Ramos (cell line): Measurements from ENCODE around the gene IL16.

Experiments used
- in situ Hi-C: fragments of 300-500 bp; cut with MboI; formaldehyde crosslinking; loops from one replicate; pipeline ENCODE4 v1.14.3; 2022; ENCODE audit warnings: low sequenced_read_pairs; ENCODE audit not compliant: unreplicated experiment

The IL16 gene

DNA sequence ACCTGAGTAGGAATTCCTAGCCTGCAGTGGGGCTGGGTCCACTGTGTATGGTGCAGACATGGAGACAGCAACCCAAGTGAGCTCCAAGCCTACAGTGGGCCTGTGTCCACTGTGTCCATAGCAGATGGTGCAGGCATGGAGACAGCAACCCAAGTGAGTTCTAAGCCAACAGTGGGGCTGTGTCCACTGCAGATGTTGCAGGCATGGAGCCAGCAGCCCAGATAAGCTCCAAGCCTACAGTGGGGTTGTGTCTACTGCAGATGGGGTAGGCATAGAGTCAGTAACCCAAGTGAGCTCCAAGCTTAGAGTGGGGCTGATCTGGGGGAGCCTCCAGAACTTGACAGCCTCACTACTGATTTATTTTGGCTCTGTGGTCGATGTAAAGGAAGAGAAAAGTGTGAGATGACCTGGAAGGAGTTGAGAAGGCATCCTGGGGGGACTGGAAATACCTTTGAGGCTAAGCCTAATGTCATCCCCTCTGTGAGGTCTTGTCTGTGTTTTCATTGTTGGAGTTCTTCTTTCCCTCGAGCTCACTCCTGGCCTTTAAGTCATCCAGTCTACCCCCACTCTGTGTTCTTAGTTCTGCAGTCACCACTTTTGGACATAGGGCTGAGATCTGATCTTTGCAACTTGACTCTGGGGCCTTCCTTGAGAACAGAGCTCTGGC is 22.4 kb upstream of the IL16 start:
- in situ Hi-C loops = no loop called here

DNA sequence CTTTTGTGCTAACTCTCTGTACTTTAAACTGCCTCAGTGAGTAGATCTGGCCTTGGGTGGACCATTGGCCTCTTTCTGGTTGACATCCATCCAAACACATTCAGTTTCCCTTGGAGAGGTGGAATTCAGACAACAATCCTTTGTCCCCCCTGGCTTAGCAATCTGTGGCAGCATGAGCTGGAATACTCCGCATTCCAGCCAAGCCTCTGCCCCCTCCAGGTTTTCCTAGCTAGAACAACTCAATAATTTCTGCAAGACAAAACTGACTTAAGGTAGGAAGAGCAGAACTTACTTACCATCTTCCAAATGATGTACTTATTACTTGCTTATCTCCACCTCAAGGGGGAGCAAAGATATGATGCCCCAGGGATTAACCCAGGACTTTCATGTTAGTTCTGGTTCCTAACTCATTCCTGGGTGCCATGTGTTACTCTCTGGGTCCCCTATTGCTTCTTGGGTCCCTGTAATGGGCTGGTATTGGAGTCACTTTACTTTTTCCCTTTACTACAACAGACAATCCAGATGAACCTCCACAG is 21.8 kb upstream of the IL16 start:
- in situ Hi-C loops = no loop called here

DNA sequence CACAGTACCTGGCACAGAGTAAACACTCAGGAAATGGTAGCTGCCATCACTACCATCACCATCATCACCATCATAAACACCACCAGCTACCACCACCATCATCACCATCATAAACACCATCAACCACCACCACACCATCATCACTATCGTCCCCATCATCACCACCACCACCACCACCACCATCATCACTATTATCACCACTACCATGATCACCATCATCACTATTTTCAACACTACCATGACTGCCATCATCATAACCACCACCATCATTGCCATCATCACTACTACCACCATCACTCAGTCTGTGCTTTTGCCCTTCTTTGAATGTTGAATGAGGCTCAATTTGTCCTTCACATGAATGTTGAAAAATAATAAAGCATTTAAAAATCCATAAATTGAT is 21.2 kb upstream of the IL16 start:
- in situ Hi-C loops = no loop called here

DNA sequence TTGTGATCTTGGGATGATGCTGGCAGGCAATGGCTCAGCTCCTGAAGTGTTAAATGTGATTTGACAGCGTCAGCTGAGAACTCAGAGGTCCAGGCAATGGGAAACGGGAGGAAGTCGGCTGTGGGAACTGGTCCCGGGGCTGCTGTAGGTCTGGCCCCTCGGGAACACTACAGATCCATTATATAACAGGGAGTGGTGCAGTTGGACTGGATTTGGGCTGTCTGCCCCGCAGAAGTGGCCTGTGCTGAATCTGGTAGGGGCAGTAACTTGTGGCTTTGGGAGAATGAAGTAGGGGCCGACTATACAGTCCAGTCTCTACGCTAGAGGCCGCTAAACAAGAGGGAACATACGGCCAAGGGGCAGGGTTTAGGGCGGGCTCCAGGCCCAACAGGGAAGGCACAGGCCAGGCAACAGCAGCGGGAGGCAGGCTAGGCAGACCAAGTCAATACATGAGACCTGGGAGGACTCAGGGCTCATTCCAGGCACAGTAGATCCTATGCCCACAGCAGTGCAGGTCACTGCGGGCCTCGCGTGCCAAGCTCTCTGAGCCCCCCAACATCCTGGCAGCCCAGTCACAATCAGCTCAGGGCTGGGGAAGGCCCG is 20.3 kb upstream of the IL16 start:
- in situ Hi-C loops = no loop called here

DNA sequence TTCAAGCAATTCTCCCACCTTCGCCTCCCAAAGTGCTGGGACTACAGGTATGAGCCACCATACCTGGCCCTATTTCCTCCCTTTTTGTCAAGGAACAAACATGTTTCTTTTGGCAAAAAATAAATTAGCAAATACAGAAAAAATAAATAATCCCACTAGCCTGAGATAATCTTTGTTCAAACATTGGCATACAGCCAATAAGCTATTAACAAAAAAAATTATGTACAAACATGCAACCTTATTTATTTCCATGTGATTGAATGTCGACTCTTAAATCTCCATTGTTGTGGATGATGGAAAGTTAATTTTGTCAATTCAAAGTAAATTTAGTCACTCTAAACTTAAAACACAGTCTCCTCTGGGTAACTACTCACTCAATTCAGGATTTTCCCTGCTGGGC is 18.3 kb upstream of the IL16 start:
- in situ Hi-C loops = no loop called here

DNA sequence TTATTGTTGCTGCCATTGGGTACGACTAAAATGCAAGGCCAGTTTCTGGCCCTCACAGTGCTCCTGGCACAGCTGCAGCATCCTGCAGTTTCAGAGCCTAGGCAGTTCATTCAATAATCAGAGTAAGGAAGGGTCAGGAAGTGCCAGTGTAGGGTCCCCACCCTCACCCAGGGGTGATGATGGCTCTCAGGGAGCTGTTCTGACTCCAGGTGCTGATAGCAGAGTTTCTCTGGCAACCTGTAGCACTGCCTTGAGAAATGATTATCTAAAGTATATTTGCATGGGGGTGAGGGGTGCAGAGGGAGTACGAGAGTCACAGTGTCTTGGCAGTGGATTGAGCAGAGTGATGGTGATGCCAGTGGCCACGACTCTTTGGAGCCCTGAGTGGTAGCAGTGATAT is 15.5 kb upstream of the IL16 start:
- in situ Hi-C loops = no loop called here

DNA sequence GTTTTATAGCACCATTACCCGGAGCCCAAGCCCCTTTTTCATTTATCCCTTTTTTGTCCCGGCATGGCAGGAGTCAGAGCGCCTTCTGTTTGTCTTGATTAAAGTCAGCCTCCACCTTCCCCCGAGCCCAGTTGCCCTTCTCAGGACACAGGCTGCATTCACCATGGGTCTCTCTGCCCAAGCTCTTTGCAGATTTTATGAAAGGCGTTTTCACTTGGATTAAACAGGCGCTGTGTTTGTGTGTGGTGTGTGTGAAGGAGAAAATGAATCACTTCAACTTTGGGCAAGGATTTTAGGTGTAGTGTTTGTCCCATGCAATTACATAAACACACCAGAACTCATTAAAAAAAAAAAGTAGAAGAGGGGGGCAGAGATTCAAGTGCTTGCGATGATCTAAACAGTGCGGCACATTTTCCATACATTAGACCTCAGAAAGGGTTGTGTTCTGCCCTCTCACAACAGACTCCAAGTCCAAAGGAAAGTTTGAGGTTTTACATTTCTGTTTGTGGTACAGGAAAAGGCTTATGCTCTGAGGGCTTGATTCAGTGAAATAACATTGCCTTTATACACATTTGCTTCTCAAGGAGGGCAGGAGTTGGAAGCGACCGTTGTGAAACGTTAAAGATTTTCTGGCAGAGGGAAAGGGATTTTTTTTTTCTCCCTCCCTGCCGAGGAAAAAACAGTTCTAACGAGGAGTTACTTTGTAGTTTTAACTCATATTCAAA is 14.5 kb upstream of the IL16 start:
- in situ Hi-C loops = no loop called here

DNA sequence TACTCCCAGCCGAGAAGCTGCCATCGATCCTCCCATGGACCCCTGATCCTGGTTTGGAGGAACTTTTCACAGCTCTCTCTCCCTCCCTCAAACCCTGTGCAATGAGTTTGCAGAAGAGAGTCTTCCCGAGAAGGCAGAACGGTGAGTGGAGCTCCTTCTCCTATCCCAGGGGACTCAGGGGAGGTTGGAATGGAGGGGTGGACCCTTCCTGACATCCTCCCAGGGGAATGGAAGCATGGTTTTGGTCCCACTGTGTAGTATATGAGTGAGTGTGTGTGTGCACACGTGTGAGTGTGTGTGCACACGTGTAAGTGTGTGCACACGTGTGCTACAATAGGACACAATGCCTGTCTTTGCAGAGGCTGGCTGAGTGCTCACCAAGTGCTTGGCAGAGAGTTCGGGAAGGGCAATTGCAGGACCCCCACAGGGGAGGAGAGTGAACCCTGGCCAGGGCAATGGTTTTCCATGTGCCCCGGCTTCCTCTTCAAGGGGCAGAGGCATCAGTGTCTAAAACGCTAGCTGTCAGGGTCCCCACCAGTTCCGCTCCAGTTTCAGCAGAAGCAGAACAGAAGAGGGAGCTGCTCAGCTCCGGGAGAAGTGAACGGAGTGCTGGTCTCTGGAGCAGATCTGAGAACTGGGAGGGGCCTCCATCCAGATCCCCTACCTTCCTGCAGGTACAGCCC is 13.8 kb upstream of the IL16 start:
- in situ Hi-C loops = no loop called here

DNA sequence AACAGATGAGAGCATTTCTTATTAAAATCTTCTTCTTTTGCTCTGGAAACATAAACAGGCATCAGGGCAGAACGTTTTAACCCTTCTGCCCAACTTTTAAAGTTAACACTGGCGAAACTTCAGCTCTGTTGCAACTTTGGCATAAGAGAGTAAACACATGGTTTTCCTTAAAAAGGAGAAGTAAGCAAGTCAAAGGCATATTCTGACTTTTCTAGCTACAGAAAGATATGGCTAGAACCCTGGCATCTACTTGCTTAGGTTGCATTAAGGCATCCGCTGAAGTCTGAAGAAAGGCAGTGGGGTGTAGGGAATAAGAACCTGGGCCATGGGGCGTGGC is 13.3 kb upstream of the IL16 start:
- in situ Hi-C loops = no loop called here

DNA sequence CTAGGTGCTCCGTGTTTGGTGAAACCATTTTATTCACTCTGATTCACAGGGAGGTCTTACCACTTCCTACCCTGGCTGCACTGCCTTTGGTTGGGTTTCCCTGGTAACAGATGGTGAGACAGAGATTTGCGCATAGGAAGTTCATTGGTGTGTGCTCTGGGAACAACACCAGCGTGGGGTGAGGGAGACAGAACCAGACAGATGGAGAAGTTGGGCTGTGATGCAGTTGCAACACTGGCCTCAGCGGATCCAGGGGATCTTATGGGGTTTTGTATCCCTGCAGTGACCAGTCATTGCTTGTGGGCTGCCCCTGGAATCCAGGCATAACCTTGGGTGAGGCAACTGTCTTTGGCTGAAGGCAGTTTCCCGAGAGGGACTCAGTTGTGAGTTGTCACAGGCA is 12.5 kb upstream of the IL16 start:
- in situ Hi-C loops = no loop called here

DNA sequence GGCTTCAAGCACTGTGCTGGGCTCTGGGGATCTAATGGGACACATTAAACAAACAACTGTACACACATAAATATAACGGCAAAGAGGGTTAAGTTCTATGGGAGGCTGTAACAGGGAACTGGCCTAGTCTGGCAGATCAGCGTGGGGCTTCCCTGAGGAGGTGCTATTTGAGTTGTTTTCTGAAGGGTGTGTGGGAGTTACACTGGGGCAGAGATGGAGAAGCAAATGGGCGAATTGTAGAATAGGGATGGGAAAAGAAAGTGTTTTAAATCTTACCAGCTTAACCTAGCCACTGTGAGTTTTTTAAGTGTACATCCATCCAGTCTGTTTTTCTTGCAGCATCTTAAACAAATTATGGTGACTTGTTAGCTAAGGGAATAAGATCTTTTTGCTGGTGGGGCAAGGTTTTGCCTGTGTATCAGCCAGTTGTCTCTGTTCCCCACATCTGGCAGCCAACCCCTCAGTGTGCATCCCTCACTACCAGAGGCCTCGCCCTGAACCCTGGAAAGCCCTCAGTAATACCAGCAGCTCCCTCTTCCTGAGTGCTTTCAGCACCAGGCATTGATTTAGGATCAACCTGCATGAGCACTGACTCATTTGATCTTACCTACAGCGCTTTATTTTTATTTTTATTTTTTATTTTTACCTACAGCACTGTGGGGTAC is 10.9 kb upstream of the IL16 start:
- in situ Hi-C loops = no loop called here

DNA sequence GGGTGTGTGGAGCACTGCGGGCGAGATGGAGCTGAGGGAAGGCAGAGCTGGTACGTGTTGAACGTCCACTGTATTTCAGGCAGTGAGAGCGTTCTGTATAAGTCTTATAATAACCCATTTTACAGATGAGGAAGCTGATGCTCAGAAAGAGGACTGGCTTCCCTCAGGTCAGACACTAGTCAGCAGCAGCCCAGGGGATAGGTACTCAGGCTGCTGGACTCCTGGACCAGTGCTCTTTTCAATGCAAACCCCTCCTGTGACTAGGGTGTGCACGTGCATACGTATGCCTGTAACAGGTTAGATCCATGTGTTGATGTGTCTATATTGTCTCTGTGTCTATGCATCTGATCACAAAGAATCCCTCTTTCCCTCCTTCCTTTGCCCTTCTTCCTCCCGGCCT is 8.3 kb upstream of the IL16 start:
- in situ Hi-C loops = no loop called here

DNA sequence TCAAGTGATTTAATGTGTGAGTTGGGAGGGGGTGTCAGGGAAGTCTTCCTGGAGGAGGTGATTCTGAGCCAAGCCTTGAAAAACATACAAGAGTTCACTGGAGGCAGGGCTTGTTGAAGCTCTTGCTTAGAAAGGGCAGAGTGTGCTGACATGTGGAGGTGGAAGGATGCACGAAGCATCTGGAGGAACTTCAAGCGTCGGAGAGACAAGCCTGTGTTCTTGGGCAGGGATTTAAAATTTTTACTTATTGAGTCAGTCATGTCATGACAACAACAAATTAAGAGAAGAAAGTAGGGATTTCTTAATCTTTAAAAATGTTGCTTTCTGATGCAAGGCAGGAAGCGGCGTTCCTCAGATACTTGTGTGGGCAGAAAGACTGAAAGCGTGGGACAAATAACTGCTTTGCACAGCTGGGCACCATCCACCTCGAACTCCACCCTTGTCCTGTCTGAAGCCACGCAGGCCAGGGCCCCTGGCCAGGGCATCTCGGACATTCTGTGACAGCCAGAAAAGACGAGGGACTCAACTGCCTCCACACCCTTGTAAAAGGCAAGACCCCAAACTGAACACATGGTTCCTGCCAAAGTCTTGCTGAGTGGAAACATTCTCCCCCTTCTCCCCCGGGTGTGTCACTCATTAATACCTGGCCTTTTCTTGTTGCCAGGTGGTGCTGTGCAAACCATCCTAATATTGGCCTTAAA is 6.9 kb upstream of the IL16 start:
- in situ Hi-C loops = no loop called here

DNA sequence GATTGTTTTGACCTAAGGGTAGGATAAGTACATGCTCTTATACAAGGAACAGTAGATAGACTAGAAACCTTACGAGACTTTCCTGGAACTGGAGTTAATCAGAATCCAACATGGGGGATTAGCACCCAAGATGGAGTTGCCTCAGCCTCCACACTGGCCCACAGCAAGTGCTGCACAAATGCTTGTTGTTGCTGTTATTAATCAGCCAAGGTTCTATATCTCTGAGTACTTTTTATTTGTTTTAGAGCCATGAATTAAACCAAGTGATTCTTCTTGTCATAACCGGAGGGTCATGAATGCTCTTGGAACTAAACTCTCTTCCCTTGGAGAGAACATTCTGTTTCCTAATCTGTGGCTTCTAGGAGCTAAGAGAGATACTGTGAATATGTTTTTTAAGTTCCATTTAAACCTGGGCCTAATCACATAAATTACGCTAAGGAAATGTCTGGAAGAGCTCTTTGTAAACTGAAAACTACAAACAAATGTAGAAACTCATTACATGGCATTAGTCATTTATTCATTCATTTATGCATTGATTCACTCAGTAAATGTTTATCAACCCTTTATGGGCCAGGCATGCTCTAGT is 5.7 kb upstream of the IL16 start:
- in situ Hi-C loops = no loop called here

DNA sequence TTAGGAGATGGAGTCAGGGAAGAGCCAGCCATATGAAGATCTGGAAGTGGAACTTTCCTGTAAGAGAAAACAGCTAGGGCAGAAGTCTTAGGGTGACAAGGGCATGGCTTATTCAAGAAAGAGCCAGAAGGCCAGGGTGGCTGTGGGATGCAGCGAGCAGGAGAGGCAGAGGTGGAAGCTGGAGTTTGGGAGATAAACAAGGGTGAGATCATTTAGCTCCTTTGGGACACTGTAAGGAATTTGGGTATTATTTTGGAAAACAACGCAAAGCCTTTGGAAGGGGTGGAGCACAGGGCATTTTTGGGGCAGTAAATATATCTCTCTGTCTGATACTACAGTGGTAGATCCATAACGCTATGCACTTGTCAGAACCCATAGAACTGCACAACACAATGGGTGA is 5.0 kb upstream of the IL16 start:
- in situ Hi-C loops = no loop called here

DNA sequence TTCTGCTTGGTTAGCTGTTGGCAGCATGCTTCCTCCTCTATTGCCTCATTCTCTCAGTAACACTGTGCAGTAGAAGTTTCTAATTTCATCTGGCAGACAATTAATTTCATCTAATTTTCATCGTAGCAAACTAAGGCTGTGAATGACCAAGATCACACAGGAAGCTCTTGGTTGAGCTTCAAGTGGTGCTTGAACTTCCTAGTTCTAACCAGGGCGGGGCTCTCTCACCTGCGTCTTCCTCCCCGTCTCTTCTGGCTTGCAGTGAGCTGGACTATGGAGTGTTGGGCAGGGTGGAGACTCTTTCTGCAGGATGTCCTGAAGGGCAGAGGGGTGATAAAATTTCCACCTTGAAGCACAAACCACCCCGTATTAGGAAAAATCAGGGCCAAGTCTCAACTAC is 2.0 kb upstream of the IL16 start:
- in situ Hi-C loops = no loop called here

DNA sequence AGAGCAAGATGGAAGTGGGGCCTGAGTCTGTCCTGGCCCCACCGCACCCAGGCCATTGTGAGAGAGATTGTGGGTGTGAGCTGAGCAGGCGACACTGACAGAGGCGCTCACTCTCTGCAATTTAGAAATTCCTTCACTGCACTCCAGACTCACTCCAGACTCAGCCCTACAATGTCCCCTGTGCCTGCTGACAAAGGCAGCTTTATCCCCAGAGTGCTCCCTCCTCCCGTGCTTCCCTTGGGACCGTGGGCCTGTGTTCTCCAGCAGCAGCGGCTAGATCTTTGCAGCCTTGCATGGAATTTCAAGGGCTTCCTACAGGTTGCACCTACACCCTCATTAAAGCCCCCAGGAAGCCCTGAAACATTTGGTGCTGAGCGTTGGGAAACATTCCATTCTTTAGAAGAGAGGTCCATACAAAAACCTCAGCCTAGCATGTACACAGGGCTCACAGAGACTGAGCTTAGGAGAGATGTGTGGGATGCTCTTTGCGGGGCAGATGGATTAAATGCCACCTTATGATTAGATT is 1.3 kb upstream of the IL16 start:
- in situ Hi-C loops = no loop called here

DNA sequence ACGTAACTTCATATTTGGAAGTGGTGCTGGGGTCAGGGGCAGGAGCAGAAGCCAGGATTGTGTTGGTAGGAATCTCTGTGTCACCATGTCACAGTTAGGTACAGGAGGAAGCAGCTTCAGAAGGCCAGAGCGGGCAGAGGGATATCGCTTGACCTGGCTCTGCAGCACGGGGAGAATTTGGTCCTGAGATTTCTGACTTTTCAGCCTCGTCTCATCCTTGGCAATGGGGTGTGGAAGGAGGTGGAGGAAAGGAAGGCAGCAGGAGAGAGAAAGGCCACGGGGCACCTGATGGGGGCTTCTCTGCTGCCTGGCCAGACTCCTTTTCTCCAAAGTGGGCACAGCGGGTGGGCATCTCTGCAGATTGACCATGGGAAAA is 564 bp downstream of the IL16 start:
- in situ Hi-C loops = no loop called here

DNA sequence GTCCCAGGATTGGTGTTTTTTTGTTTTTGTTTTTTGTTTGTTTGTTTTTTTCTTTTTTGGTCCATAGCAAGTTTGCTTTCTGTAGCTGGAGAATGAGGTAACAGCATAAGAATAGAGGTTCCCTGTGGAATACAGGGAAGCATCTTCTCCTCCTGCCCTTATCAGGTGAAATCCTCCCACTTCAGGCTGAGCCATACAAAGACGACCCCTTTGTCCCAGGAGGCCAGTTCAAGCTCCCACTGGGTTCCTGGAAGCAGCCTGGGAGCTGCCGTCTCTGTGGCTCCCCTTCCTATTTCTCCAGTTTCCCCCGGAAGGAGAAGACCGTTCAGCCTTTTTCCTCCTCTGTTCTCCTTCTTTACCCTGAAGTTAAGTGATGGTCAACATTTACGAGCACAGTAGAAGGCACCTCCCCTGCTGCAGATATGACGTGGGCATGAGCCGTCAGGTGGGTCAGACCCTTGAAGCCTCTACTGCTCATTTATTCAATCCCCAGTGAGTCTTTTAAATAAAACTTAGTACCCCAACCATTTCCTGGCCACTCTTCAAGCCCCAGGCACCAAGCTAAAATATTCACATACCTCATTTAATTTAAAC is 1.1 kb downstream of the IL16 start:
- in situ Hi-C loops = no loop called here
